ENCODE results near the gene COQ2. TPM values are rescaled to one million over a fixed set of nuclear protein-coding genes. Genes with fewer than 3 reads are reported as not detected.

The COQ2 gene
- total and polyA plus RNA-seq, 2 of the 13 experiments (the other 11 are each of a cell fraction or from before 2014, with no cell fraction given): 10.1 to 17.3 TPM

DNA sequence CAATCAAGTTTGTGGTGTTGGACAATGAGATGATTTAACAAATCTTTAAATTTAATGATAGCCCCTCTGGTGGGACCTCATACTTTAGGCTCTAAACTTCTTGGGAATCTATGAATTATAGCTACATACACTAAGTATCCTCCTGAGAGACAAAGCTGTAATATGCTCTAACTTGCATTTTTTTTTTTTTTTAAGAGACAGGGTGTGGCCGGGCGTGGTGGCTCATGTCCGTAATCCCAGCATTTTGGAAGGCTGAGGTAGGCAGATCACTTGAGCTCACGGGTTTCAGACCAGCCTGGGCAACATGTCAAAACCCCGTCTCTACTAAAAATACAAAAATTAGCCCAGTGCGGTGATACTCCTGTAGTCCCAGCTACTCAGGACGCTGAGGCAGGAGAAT lies 23.3 kb upstream of the COQ2 start:
- ChIA-PET CTCF (ENCODE audit: low intra/inter-chr PET ratio, low total read pairs) (no interaction called here), POLR2A (no interaction called here)
- DNase-seq (ENCODE audit: low spot score) (no peak), ATAC-seq (no peak), FAIRE-seq (no peak)
- no peak overlapping the region for H3K4me2 ChIP-seq (ENCODE audit: low read depth, low read length)
- H4K20me1 ChIP-seq (ENCODE audit: insufficient read depth, low read length): no peaks in the 10 kb centered on the region
- no peak overlapping the region for H2AFZ ChIP-seq (ENCODE audit: low read length)
- 49% methylated on average over 7 of the region's 7 CpGs for WGBS (ENCODE audit: low lambda C conversion rate)
- H3K27ac ChIP-seq (ENCODE audit: extremely low read length, insufficient read depth, low read length): no peak overlapping the region
- H3K4me1 ChIP-seq (ENCODE audit: insufficient read depth, low read length): no peaks in the 10 kb centered on the region
- no peaks in the 10 kb centered on the region for H3K9me3 ChIP-seq (ENCODE audit: low read length)
- no peak for TF ChIP-seq NFE2L2 (IDR thresholded peaks at IDR 0.05; ENCODE audit: low read length)
- no peak for TF ChIP-seq ZNF260 (CRISPR knock-in tag; IDR thresholded peaks at IDR 0.05; ENCODE audit: borderline replicate concordance, low read depth)
- no peak for TF ChIP-seq ZFAT (CRISPR knock-in tag; conservative IDR thresholded peaks at IDR 0.05)
- TF ChIP-seq, protein P1, sequence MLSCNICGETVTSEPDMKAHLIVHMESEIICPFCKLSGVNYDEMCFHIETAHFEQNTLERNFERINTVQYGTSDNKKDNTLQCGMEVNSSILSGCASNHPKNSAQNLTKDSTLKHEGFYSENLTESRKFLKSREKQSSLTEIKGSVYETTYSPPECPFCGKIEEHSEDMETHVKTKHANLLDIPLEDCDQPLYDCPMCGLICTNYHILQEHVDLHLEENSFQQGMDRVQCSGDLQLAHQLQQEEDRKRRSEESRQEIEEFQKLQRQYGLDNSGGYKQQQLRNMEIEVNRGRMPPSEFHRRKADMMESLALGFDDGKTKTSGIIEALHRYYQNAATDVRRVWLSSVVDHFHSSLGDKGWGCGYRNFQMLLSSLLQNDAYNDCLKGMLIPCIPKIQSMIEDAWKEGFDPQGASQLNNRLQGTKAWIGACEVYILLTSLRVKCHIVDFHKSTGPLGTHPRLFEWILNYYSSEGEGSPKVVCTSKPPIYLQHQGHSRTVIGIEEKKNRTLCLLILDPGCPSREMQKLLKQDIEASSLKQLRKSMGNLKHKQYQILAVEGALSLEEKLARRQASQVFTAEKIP (CRISPR knock-in tag; IDR thresholded peaks at IDR 0.05; ENCODE audit: borderline replicate concordance): no peak
- TF ChIP-seq ZFP90 (CRISPR knock-in tag; IDR thresholded peaks at IDR 0.05; ENCODE audit: borderline replicate concordance): no peak
- no peak for TF ChIP-seq THYN1 (CRISPR knock-in tag; IDR thresholded peaks at IDR 0.05; ENCODE audit: borderline replicate concordance, low read depth)
- no peak for TF ChIP-seq ZNF557 (CRISPR knock-in tag; IDR thresholded peaks at IDR 0.05)
- TF ChIP-seq ZNF75D (CRISPR knock-in tag; IDR thresholded peaks at IDR 0.05; ENCODE audit: borderline replicate concordance): no peak
- intact Hi-C loops (cut with micrococcal nuclease; ENCODE audit: unreplicated experiment) (no loop called here), in situ Hi-C loops (cut with HindIII; ENCODE audit: extremely low pct_ligation_motif_present, low pct_unique_long_range_greater_than_20kb) (no loop called here)
- no peak overlapping the region for H3K9ac ChIP-seq (ENCODE audit: insufficient read depth, low read depth, low read length)
- H3K36me3 ChIP-seq (replicated peaks in 1 of 2; ENCODE audit: control insufficient read depth in 1 of 2, insufficient read depth in 2 of 2, low read length in 2 of 2): no peaks in the 10 kb centered on the region
- no peak overlapping the region for H3K4me3 ChIP-seq (replicated peaks in 1 of 3; ENCODE audit: insufficient read depth in 1 of 3, low read depth in 2 of 3, low read length in 3 of 3)
- no TSS peak for BruUV-seq (replicated peaks)
- H3K27me3 ChIP-seq (ENCODE audit: control insufficient read depth in 1 of 2, insufficient read depth in 2 of 2, low read length in 2 of 2): peaks cover 0 to 9% of the 10 kb centered on the region in 2 experiments; a peak in 2 of 5 replicates
- no peaks in the 10 kb centered on the region for H3K79me2 ChIP-seq (ENCODE audit: insufficient read depth, low read length)

All from HepG2 (cell line).